Measurements from ENCODE around the gene TBXA2R. TPM values are rescaled to one million over a fixed set of nuclear protein-coding genes. Genes with fewer than 3 reads are reported as not detected.
A peak's percentile ranks its signal among the peaks of the same experiment; 100 is the strongest.
"Not testable (repeated sequence)": the region's sequence is repeated elsewhere in the genome, so short reads cannot be mapped to it uniquely, and the experiment has no call there.

The TBXA2R gene
- total RNA-seq, 4 donors from 2014 or later: 1.4 to 14.9 (median 4.5) TPM

- ATAC-seq: no peak
- WGBS, 2 donors (ENCODE audit: low coverage in 1 of 2): 92% methylated on average over 4 of the region's 11 CpGs; no CpG with 5 or more reads in 1 of the 2 donors
- H3K27me3 ChIP-seq: peaks cover 20% of the 10 kb centered on the region
- no peaks in the 10 kb centered on the region for H3K9me3 ChIP-seq
- no peak overlapping the region for H3K4me3 ChIP-seq
- H3K4me1 ChIP-seq: peaks cover 0 to 25% (median 10%) of the 10 kb centered on the region in 3 donors
- peaks cover 0 to 4% of the 10 kb centered on the region in 2 donors for H3K36me3 ChIP-seq
- no peak for TF ChIP-seq POLR2A (IDR thresholded peaks at IDR 0.05)
- no peak for TF ChIP-seq CTCF (IDR thresholded peaks at IDR 0.05)
- no peak for TF ChIP-seq POLR2AphosphoS5 (IDR thresholded peaks at IDR 0.05)
- no peak for TF ChIP-seq EP300 (IDR thresholded peaks at IDR 0.05)
- H3K27ac ChIP-seq: no peak overlapping the region
Observed at GRCh38 chr19:3589439-3589838, 17.2 kb downstream of the TBXA2R start.

GRCh38 chr19:3586707-3587346 is 19.8 kb downstream of the TBXA2R start:
- Histone ChIP-seq H3K36me3 (peaks cover 0 to 4% of the 10 kb centered on the region in 2 donors), H3K9me3 (no peaks in the 10 kb centered on the region), H3K27me3 (peaks cover 20% of the 10 kb centered on the region), H3K27ac (peak overlapping the region in 3 of 4 donors; percentile 66 to 76 (median 74)), H3K4me3 (no peak overlapping the region), H3K4me1 (peaks cover 0 to 25% (median 10%) of the 10 kb centered on the region in 3 donors)
- peak; percentile 62 for ATAC-seq
- TF ChIP-seq POLR2A (IDR thresholded peaks at IDR 0.05): no peak
- no peak for TF ChIP-seq EP300 (IDR thresholded peaks at IDR 0.05)
- TF ChIP-seq POLR2AphosphoS5 (IDR thresholded peaks at IDR 0.05): no peak
- 56% methylated on average over 5 of the region's 31 CpGs; no CpG with 5 or more reads in 1 of the 2 donors for WGBS, 2 donors (ENCODE audit: low coverage in 1 of 2)

GRCh38 chr19:3586127-3586626 is 20.5 kb downstream of the TBXA2R start:
- H3K4me3 ChIP-seq: peak overlapping the region; percentile 5 to 50
- peaks cover 20% of the 10 kb centered on the region for H3K27me3 ChIP-seq
- peaks cover 0 to 25% (median 10%) of the 10 kb centered on the region in 3 donors for H3K4me1 ChIP-seq
- ATAC-seq: no peak
- peak overlapping the region in 3 of 4 donors; percentile 66 to 76 (median 74) for H3K27ac ChIP-seq
- TF ChIP-seq CTCF (IDR thresholded peaks at IDR 0.05) (peak in 3 of 4 experiments; percentile 42 to 76 (median 65)), POLR2AphosphoS5 (IDR thresholded peaks at IDR 0.05) (no peak), EP300 (IDR thresholded peaks at IDR 0.05) (no peak), POLR2A (IDR thresholded peaks at IDR 0.05) (no peak)
- WGBS, 2 donors (ENCODE audit: low coverage in 1 of 2): 6% methylated on average over 3 of the region's 16 CpGs; no CpG with 5 or more reads in 1 of the 2 donors
- H3K9me3 ChIP-seq: no peaks in the 10 kb centered on the region
- peaks cover 0 to 4% of the 10 kb centered on the region in 2 donors for H3K36me3 ChIP-seq

- Histone ChIP-seq H3K9me3 (no peaks in the 10 kb centered on the region), H3K27me3 (peaks cover 20% of the 10 kb centered on the region), H3K4me3 (peak within 1 kb of the TSS; percentile 5 to 50), H3K27ac (peak within 1 kb of the TSS in 3 of 4 donors; percentile 66 to 76 (median 74)), H3K36me3 (peaks cover 0 to 4% of the 10 kb centered on the region in 2 donors), H3K4me1 (peaks cover 0 to 28% (median 10%) of the 10 kb centered on the region in 3 donors)
- WGBS, 2 donors (ENCODE audit: low coverage in 1 of 2): 0% methylated on average over 2 of the region's 84 CpGs; no CpG with 5 or more reads in 1 of the 2 donors
- peak; percentile 21 for ATAC-seq
- TF ChIP-seq CTCF (IDR thresholded peaks at IDR 0.05): no peak
- no peak for TF ChIP-seq EP300 (IDR thresholded peaks at IDR 0.05)
Observed at GRCh38 chr19:3585301-3586126, 21.2 kb downstream of the TBXA2R start, which contains the start of gene GIPC3. Gene GIPC3, plus strand, starts transcription at chr19:3585478. Its CDS starts 120 bp downstream, at chr19:3585598.

GRCh38 chr19:3584036-3584802 is 22.5 kb downstream of the TBXA2R start:
- H3K9me3 ChIP-seq, ATAC-seq, H3K27ac ChIP-seq, H3K36me3 ChIP-seq, H3K4me3 ChIP-seq: not testable (repeated sequence)
- Histone ChIP-seq H3K4me1 (peaks cover 0 to 41% (median 10%) of the 10 kb centered on the region in 3 donors), H3K27me3 (peaks cover 20% of the 10 kb centered on the region)
- WGBS, 2 donors (ENCODE audit: low coverage in 1 of 2): 84 to 87% methylated on average over 9 to 15 of the region's 15 CpGs

- 80 to 100% methylated on average over 1 of the region's 4 CpGs for WGBS, 2 donors (ENCODE audit: low coverage in 1 of 2)
- ATAC-seq: not testable (repeated sequence)
- peak overlapping the region in 2 of 4 donors; percentile 80 to 83 for H3K27ac ChIP-seq
Observed at GRCh38 chr19:3581792-3582191, 24.9 kb downstream of the TBXA2R start.

More at GRCh38 chr19:3581792-3582191, 24.9 kb downstream of the TBXA2R start:
- H3K9me3 ChIP-seq, H3K4me3 ChIP-seq, H3K36me3 ChIP-seq: not testable (repeated sequence)
- Histone ChIP-seq H3K27me3 (peaks cover 20% of the 10 kb centered on the region), H3K4me1 (peaks cover 0 to 44% (median 10%) of the 10 kb centered on the region in 3 donors)

All from gastroesophageal sphincter (tissue), 4 donors.